Measurements from ENCODE around the gene MED13L.
"Not testable (repeated sequence)": the region's sequence is repeated elsewhere in the genome, so short reads cannot be mapped to it uniquely, and the experiment has no call there.

The MED13L gene

DNA sequence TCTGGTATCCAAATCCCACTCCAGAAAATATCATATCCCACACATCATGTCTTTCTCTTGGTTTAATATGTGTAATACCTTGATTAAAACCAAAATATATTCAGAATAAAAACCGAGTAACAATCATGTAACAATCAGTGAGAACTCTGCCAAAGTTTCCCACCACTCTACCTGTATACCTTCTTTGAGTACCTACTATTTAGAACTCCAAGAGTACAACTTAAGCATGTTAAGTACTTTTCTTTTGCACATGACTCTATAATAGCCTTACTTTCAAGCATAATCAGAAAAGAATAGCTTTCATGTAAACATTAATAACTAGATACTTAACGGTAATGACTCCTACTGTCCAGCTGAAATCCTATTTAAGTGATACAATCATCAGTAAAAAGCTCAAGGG, 223.2 kb downstream of the MED13L start:
- no peak overlapping the region for H3K27ac ChIP-seq
- H3K4me3 ChIP-seq, result no peak overlapping the region

- Histone ChIP-seq H3K4me3 (no peak overlapping the region), H3K27ac (peak overlapping the region in 2 of 21 experiments; percentile 4 to 45)
These were observed 223.9 kb downstream of the MED13L start for GRCh38 chr12:116053479-116054200.

DNA sequence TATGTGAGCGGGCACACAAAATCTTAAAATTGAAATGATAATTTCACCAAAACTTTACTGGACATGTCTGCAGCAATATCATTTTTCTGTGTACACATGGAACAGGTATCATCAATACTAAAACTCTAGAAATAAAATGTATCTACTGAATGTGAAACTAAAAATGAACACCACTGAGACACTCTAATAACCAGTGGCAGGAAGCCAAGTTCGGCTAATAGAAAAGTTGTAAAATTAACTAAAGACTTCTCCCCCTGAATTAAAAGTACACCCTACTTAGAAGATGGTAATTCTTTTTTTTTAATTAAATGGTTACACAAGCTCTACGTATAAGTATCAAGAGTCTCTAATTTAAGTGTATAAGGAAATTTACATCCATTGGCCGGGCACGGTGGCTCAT, 227.2 kb downstream of the MED13L start:
- Histone ChIP-seq H3K27ac (no peak overlapping the region), H3K4me3 (no peak overlapping the region)

- no peak overlapping the region for H3K27ac ChIP-seq
These were observed 228.6 kb downstream of the MED13L start for GRCh38 chr12:116048879-116049278.

DNA sequence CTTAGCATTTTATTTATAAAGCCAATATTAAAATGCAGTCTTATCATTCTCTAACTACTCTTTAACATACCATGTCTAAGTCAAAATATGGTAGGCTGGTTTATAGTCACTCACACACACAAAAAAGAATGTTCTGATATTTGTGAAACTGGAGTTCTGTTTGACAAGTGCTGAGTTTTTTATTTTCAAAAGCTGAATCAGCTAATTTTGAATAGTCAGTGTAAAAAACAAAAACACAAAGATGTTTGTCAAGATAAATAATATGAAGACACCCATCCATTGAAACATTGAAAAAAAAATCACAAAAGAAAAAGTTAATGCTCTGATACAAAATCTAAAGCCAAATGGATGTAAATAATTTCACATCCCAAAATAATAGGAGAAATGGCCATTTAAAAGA, 231.5 kb downstream of the MED13L start:
- H3K4me3 ChIP-seq, result no peak overlapping the region
- H3K27ac ChIP-seq, result no peak overlapping the region

More at GRCh38 chr12:116048879-116049278, 228.6 kb downstream of the MED13L start:
- no peak overlapping the region for H3K4me3 ChIP-seq

GRCh38 chr12:116045150-116045549, 232.3 kb downstream of the MED13L start:
- no peak overlapping the region for H3K4me3 ChIP-seq
- H3K27ac ChIP-seq, result no peak overlapping the region

DNA sequence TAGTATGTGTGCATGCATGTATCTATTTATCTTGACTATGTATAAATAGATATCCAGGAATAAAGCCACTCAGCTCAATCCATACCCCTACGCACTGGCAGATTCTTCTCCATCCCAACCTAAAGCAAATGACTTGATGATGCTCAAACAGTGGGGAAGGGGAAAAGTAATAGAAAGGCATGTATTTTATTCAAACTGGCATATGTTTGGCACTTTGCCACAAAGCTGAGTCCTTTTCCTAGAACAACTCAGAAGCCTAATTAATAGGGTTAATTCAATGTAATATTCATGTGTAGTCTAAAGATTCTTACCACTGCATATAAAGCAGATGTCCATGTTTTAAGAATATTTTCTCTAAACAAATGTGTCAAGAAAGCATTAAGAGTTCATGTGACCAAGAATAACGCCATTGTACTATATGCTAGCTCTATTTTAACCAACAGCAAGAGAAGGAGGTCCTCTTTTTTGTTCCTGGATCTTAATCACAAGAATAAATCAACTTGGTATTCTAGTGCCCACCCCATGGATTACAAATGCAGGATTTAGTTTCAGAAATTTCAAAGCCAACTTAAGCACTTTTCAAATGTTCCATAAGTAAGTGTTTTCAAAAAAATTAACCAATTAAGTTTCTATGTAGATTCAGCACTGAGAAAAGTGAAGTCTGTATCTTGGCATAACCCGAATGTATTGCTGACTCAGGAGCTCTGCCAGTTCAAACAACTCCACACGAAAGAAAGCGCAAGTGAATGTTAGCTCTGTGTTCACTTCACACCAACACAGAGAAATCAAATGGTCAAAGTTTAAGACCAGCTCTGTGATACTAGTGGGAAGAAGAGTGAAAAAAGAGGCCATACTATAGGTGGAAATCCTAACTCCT, 233.6 kb downstream of the MED13L start:
- H3K27ac ChIP-seq, result no peak overlapping the region
- no peak overlapping the region for H3K4me3 ChIP-seq

DNA sequence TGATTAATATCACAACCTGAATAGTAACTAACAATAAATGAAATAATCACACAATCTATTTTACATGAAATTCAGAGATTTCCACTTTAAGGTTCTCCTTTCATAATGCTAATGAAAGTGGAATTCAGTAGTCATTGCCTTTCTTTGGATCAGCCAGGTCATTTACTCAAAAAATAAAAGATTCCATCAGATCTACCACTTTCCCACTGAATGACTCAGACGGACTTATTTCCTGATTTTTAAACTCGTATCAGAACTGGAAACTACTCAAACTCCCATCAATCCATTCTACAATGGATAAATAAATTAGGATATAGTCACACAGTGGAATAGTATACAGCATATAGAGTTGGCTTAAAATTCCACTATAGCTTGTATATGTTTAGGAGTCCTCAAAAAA, 237.1 kb downstream of the MED13L start:
- Histone ChIP-seq H3K4me3 (no peak overlapping the region), H3K27ac (no peak overlapping the region)

- H3K4me3 ChIP-seq, result no peak overlapping the region
- H3K27ac ChIP-seq, result no peak overlapping the region
These were observed 238.4 kb downstream of the MED13L start for GRCh38 chr12:116039081-116039480.

DNA sequence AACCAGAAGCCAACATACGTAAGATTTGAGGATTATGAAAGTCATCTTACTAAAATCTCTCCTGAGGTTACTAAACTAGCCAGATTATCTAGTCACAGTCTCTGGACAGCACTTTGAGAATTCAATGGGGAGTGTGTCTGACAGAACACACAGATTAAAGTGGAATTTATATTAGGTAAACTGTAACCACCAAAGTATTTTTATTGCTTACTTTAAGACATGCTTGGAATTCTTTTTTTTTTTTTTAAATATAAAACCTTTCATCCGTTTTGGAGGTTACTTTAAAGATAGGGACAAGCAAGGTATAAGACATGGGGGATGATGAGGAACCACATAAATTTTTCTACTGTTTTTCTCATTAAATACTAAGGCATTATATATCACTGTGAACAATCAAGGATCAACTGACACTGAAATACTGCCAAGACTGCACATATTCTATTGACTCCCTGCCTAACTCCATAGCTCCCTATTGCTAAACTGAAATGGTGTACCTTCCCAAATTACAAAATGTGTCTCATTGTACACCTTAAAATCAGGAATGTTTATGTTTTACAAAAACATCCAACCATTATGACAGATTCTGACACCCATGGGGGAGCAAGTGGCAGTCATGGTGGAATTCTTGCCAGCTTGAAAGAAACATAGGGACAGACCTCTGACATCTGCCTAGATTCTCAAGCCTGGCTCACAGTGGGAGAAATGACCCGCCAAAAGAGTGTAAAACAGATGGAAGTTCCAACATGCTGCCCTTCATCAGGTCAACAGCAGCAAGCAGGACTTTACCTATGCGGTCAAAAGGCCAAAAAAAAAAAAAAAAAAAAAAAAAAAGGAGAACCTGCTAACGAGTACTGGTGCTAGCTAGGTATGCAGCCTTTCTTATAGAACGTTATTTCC, 239.3 kb downstream of the MED13L start:
- Histone ChIP-seq H3K4me3 (no peak overlapping the region), H3K27ac (no peak overlapping the region)

- Histone ChIP-seq H3K4me3 (no peak overlapping the region), H3K27ac (no peak overlapping the region)
These were observed 243.7 kb downstream of the MED13L start for GRCh38 chr12:116033765-116034164.

- H3K27ac ChIP-seq, H3K4me3 ChIP-seq: not testable (repeated sequence)
These were observed 245.9 kb downstream of the MED13L start for GRCh38 chr12:116031624-116032023.

DNA sequence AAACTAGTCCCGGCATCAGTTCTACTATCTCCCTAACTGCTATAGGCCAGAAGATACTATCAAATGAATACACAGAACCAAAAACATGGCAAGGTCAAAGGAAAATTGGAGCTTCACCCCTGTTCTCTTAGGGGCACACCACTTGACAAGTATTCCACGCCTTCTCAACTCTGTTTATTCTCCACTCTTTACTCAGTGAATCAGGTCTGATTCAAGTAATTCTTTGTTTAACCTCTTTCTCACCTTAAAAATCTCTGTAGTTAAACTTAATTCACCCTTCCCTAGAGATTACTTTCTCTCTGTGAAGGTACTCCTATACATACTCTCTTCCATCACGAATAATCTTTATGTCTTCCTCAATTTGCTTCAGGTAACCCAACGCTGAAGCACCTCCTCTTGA, 248.9 kb downstream of the MED13L start:
- no peak overlapping the region for H3K4me3 ChIP-seq
- no peak overlapping the region for H3K27ac ChIP-seq

DNA sequence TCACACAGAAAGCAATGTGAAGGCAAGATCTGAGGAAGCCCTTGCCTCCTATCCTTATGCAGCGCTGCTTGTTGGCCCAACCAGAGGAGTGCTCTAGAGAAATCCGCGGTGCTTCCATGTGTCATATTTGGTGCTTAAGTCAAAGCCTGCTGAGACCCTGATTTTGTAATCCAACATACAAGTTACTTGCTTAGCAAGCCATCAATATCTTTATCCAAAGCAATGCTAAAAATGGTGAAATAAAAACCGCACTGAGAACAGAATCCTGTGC, 250.0 kb downstream of the MED13L start:
- no peak overlapping the region for H3K4me3 ChIP-seq
- no peak overlapping the region for H3K27ac ChIP-seq

DNA sequence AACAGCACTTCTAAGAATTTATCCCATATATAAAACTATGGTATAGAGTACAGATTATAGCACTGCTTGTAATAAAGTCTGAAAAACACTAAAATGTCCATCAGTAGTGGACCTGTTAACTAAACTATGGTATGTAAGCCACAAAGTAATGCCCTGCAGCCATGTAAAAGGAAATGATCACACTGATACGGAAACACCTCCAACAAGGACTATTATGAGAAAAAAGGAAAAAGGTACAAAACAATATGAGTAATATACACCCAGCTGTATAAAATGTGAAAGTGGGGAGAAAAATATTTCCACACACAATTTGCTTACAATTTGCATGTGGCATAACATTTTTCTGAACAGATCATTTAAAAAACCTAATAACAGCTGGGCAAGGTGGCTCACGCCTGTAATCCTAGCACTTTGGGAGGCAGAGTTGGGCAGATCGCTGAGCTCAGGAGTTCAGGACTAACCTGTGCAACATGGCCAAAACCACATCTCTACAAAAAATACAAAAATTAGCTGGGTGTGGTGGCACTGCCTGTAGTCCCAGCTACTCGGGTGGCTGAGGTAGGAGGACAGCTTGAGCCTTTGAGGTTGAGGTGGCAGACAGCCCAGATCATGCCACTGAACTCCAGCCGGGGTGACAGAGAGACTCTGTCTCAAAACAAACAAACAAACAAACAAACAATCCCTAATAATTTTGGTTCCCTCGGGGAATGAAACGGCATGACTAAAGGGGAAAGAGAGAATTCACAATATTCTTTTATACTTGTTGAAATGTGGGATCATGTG, 250.5 kb downstream of the MED13L start:
- no peak overlapping the region for H3K27ac ChIP-seq

GRCh38 chr12:116026346-116026745, 251.1 kb downstream of the MED13L start:
- no peak overlapping the region for H3K4me3 ChIP-seq
- no peak overlapping the region for H3K27ac ChIP-seq

More for the DNA sequence above, 250.5 kb downstream of the MED13L start:
- no peak overlapping the region for H3K4me3 ChIP-seq

DNA sequence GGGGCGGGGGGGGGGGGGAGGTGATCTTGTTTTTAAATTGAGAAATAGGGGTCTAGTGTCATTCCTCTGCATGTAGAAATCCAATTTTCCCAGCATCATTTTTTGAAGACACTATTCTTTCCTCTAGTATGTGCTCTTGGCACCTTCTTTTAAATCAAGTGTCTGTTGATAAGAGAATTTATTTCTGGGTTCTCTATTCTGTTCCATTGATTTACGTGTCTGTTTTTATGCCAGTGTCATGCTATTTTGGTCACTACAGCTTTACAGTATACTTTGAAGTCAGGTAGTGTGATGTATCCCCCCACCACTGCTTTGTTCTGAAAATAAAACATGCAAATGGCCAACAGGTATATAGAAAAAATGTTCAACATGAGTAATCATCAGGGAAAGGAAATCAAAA, 252.7 kb downstream of the MED13L start:
- Histone ChIP-seq H3K4me3 (no peak overlapping the region), H3K27ac (no peak overlapping the region)

- H3K27ac ChIP-seq, result no peak overlapping the region
- no peak overlapping the region for H3K4me3 ChIP-seq
These were observed 258.1 kb downstream of the MED13L start for GRCh38 chr12:116019415-116019814.

- H3K4me3 ChIP-seq, result no peak overlapping the region
- no peak overlapping the region for H3K27ac ChIP-seq
These were observed 259.2 kb downstream of the MED13L start for GRCh38 chr12:116018282-116018681.

- peak overlapping the region in 1 of 21 experiments; percentile 7 for H3K27ac ChIP-seq
These were observed 262.0 kb downstream of the MED13L start for GRCh38 chr12:116015525-116015924.

More at GRCh38 chr12:116015525-116015924, 262.0 kb downstream of the MED13L start:
- no peak overlapping the region for H3K4me3 ChIP-seq

Measured in skin epidermis (tissue), 12 donors.